DND-41 (cell line): Measurements from ENCODE around the gene CEBPG.

ENCODE experiments used
- ATAC-seq: fragments of 200-7000 bp; cut with Tn5 transposase; 3 replicates; pipeline ENCODE4 v1.9.1; 2021; ENCODE audit warnings: low read depth; ENCODE audit not compliant: insufficient read depth
- DNase-seq: peaks from one replicate; pipeline ENCODE4 v3.0.0-alpha.2; 2020
- H2AFZ ChIP-seq: 2 replicates; pipeline ENCODE4 v1.6.0; 2012; ENCODE audit warnings: low read depth, low read length
- H3K27ac ChIP-seq: 2 replicates; pipeline ENCODE4 v1.5.1; 2012; ENCODE audit warnings: low read length, inconsistent platforms
- H3K27me3 ChIP-seq: fragments of 200-600 bp; sonication (generic); 2 replicates; pipeline ENCODE4 v1.6.0; 2012; ENCODE audit warnings: low read length, mild to moderate bottlenecking, inconsistent platforms; ENCODE audit not compliant: insufficient read depth, poor library complexity
- H3K36me3 ChIP-seq: 2 replicates; pipeline ENCODE4 v1.5.1; 2012; ENCODE audit warnings: low read length, inconsistent platforms; ENCODE audit not compliant: insufficient read depth
- H3K4me1 ChIP-seq: 2 replicates; pipeline ENCODE4 v1.5.1; 2012; ENCODE audit warnings: mild to moderate bottlenecking, low read length; ENCODE audit not compliant: insufficient read depth
- H3K4me2 ChIP-seq: 2 replicates; pipeline ENCODE4 v1.6.0; 2012; ENCODE audit warnings: mild to moderate bottlenecking, moderate library complexity, low read length, inconsistent platforms; ENCODE audit not compliant: insufficient read depth
- H3K4me3 ChIP-seq, 2 experiments: fragments of 200-600 bp in 1 of 2; shearing (Covaris generic) in 1 of 2; 2 replicates each; pipeline ENCODE4 v1.5.1; 2012 to 2016; ENCODE audit warnings: inconsistent platforms in 2 of 2, low read length in 2 of 2, mild to moderate bottlenecking in 2 of 2, low read depth in 1 of 2, moderate library complexity in 1 of 2
- H3K79me2 ChIP-seq: 2 replicates; pipeline ENCODE4 v1.6.0; 2012; ENCODE audit warnings: low read length, inconsistent platforms; ENCODE audit not compliant: insufficient read depth
- H3K9ac ChIP-seq: 2 replicates; pipeline ENCODE4 v1.6.0; 2012; ENCODE audit warnings: low read depth, mild to moderate bottlenecking, inconsistent platforms, low read length, moderate library complexity
- H3K9me3 ChIP-seq: 2 replicates; pipeline ENCODE4 v1.5.1; 2012; ENCODE audit warnings: low read length, moderate library complexity, mild to moderate bottlenecking, inconsistent platforms; ENCODE audit not compliant: insufficient read depth, severe bottlenecking
- H4K20me1 ChIP-seq: 2 replicates; pipeline ENCODE4 v1.6.0; 2012; ENCODE audit warnings: low read length; ENCODE audit not compliant: insufficient read depth
- EZH2 ChIP-seq: IDR thresholded peaks from 3 replicates; pipeline ENCODE4 v1.6.1; 2012; ENCODE audit warnings: borderline replicate concordance, low read depth, mild to moderate bottlenecking, moderate library complexity, low read length, inconsistent platforms; ENCODE audit not compliant: severe bottlenecking
- TF ChIP-seq, protein P1 (sequence below): IDR thresholded peaks from 2 replicates; pipeline ENCODE4 v1.5.1; 2012; ENCODE audit warnings: borderline replicate concordance, low read length, moderate library complexity, mild to moderate bottlenecking; ENCODE audit not compliant: poor library complexity, severe bottlenecking; ENCODE audit errors: extremely low read depth

Gene CEBPG

DNA sequence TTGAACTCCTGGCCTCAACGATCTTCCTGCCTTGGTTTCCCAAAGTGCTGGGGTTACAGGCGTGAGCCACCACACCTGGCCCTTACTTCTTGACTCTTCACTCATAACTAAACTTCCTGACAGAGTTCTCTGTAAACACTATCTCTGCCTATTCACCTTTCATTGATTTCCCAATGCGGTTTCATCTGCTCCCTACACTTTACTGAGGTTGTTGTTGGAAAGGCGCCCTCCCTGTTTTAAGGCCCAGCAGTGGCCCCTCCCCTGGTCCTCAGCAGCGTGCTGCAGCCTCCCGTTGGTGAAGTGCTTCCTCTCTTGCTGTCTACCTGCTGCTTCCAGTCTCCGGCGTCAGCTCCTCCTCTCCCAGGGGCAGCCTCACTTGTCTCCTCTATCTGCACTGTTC is 44.4 kb upstream of the CEBPG start:
- Histone ChIP-seq H3K27me3 (no peaks in the 10 kb centered on the region), H2AFZ (no peak overlapping the region), H3K4me1 (no peaks in the 10 kb centered on the region), H3K27ac (no peak overlapping the region), H3K9me3 (no peaks in the 10 kb centered on the region), H3K4me2 (no peak overlapping the region), H3K36me3 (no peaks in the 10 kb centered on the region), H3K4me3 (no peak overlapping the region), H4K20me1 (no peaks in the 10 kb centered on the region), H3K79me2 (no peaks in the 10 kb centered on the region), H3K9ac (no peak overlapping the region)
- ATAC-seq: no peak
- TF ChIP-seq, protein P1, sequence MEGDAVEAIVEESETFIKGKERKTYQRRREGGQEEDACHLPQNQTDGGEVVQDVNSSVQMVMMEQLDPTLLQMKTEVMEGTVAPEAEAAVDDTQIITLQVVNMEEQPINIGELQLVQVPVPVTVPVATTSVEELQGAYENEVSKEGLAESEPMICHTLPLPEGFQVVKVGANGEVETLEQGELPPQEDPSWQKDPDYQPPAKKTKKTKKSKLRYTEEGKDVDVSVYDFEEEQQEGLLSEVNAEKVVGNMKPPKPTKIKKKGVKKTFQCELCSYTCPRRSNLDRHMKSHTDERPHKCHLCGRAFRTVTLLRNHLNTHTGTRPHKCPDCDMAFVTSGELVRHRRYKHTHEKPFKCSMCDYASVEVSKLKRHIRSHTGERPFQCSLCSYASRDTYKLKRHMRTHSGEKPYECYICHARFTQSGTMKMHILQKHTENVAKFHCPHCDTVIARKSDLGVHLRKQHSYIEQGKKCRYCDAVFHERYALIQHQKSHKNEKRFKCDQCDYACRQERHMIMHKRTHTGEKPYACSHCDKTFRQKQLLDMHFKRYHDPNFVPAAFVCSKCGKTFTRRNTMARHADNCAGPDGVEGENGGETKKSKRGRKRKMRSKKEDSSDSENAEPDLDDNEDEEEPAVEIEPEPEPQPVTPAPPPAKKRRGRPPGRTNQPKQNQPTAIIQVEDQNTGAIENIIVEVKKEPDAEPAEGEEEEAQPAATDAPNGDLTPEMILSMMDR: no peak
- no peak for TF ChIP-seq EZH2
- no peak for DNase-seq

DNA sequence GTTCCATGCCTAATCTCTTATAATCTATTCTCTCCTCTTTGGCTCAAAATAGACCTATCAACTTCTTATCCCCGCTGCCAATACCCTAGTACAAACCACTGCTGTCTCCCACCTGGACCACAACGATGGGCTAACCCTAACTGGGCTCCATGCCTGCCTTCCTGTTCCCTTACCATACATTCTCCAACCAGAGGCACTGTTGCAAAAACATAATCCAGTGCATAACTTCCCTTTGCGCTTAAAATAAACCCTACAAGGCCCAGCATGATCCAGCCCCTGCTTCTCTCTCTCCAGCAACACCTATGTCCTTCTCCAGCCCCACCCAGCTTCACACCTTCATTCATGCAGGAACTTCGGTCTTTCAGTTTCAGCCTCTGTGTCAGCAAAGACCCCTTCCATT is 43.8 kb upstream of the CEBPG start:
- no peak overlapping the region for H3K4me2 ChIP-seq
- no peak overlapping the region for H3K9ac ChIP-seq
- H3K36me3 ChIP-seq: no peaks in the 10 kb centered on the region
- no peaks in the 10 kb centered on the region for H3K4me1 ChIP-seq
- DNase-seq: no peak
- no peak overlapping the region for H3K4me3 ChIP-seq
- ATAC-seq: no peak
- H4K20me1 ChIP-seq: no peaks in the 10 kb centered on the region
- no peak overlapping the region for H2AFZ ChIP-seq
- no peaks in the 10 kb centered on the region for H3K9me3 ChIP-seq
- TF ChIP-seq, protein P1: no peak
- TF ChIP-seq EZH2: no peak
- H3K79me2 ChIP-seq: no peaks in the 10 kb centered on the region
- no peak overlapping the region for H3K27ac ChIP-seq
- no peaks in the 10 kb centered on the region for H3K27me3 ChIP-seq

DNA sequence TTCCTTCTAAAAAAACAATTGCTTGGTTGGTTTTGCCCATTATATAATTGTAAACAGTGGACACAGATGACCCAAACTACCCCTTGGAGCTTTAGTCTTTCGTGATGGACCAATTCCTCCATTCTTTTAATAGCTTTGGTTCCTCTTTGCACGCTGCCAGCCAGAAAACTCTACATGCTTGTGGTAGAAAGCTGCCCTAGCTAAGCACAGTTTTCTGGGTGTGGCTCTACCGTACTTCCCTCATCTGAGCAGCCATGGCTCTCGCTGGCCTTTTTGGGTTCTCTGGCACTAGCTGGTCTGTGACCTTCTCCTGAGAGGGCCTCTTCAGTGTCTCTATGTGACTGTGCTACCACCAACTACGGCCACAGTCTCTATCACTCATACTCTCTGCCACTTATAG is 41.3 kb upstream of the CEBPG start:
- no peaks in the 10 kb centered on the region for H3K4me1 ChIP-seq
- no peak for TF ChIP-seq EZH2
- no peak for ATAC-seq
- H3K79me2 ChIP-seq: no peaks in the 10 kb centered on the region
- no peaks in the 10 kb centered on the region for H3K9me3 ChIP-seq
- H3K4me2 ChIP-seq: no peak overlapping the region
- H3K9ac ChIP-seq: no peak overlapping the region
- DNase-seq: no peak
- H2AFZ ChIP-seq: no peak overlapping the region
- H3K27ac ChIP-seq: no peak overlapping the region
- no peaks in the 10 kb centered on the region for H4K20me1 ChIP-seq
- H3K27me3 ChIP-seq: no peaks in the 10 kb centered on the region
- H3K36me3 ChIP-seq: no peaks in the 10 kb centered on the region
- H3K4me3 ChIP-seq: no peak overlapping the region

DNA sequence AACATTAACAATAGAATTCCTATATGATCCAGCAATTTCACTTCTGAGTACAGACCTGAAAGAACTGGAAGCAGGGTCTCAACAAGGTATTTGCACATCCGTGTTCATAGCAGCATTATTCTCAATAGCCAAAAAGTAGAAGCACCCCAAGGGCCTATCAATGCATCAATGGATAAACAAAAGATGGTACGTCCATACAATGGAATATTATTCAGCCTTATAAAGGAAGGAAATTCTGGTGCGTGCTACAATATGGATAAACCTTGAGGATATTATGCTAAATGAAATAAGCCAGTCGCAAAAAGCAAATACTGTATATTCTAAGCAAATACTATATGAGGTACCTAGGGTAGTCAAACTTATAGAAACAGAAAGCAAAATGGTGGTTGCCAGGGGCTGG is 40.4 kb upstream of the CEBPG start:
- H4K20me1 ChIP-seq: no peaks in the 10 kb centered on the region
- no peak for DNase-seq
- H3K4me3 ChIP-seq: no peak overlapping the region
- H3K27ac ChIP-seq: no peak overlapping the region
- H3K36me3 ChIP-seq: no peaks in the 10 kb centered on the region
- ATAC-seq: no peak
- no peaks in the 10 kb centered on the region for H3K4me1 ChIP-seq
- H2AFZ ChIP-seq: no peak overlapping the region
- no peaks in the 10 kb centered on the region for H3K9me3 ChIP-seq
- H3K27me3 ChIP-seq: no peaks in the 10 kb centered on the region
- no peaks in the 10 kb centered on the region for H3K79me2 ChIP-seq
- H3K9ac ChIP-seq: no peak overlapping the region
- TF ChIP-seq, protein P1: no peak
- no peak for TF ChIP-seq EZH2
- no peak overlapping the region for H3K4me2 ChIP-seq
